OCI-LY7 (cell line): ENCODE measurements around the gene YWHAQ. TPM values are rescaled to one million over a fixed set of nuclear protein-coding genes. Genes with fewer than 3 reads are reported as not detected.

Experiments used
- BruUV-seq: library from RNA; stranded (reverse); fragments of 400-500 nt; replicated peaks from 2 replicates; lab custom pipeline; 2021; lab: Mats Ljungman, UMichigan
- CTCF ChIA-PET: fragments of 300-600 bp; sonication (Branson Sonifier 250); formaldehyde crosslinking; loops from one replicate; lab custom pipeline; 2022; ENCODE audit warnings: antibody characterized with exemption; ENCODE audit not compliant: unreplicated experiment; lab: Charles Lee
- POLR2A ChIA-PET: fragments of 300-600 bp; sonication (Branson Sonifier 250); formaldehyde crosslinking; loops from one replicate; lab custom pipeline; 2022; ENCODE audit warnings: antibody characterized with exemption; lab: Charles Lee
- DNase-seq: peaks from one replicate; pipeline ENCODE4 v3.0.0-alpha.2; 2015; ENCODE audit warnings: low spot score
- H2AFZ ChIP-seq: fragments of 200-600 bp; sonication (generic), shearing (Covaris generic); 2 replicates; pipeline ENCODE4 v1.6.1; 2014; ENCODE audit warnings: mild to moderate bottlenecking, antibody characterized with exemption, low read length, moderate library complexity
- H3K27ac ChIP-seq: fragments of 200-600 bp; sonication (generic); 2 replicates; pipeline ENCODE4 v1.5.1; 2014; ENCODE audit warnings: mixed run types, low read depth, mild to moderate bottlenecking, moderate library complexity, low read length, inconsistent platforms; ENCODE audit not compliant: poor library complexity, severe bottlenecking
- H3K36me3 ChIP-seq: fragments of 200-600 bp; sonication (generic); 2 replicates; pipeline ENCODE4 v1.6.1; 2014; ENCODE audit warnings: mild to moderate bottlenecking, antibody characterized with exemption, low read length, moderate library complexity, mixed read lengths; ENCODE audit not compliant: insufficient read depth
- H3K4me1 ChIP-seq: fragments of 200-600 bp; sonication (generic); 2 replicates; pipeline ENCODE4 v1.5.1; 2014; ENCODE audit warnings: mild to moderate bottlenecking, low read length; ENCODE audit not compliant: insufficient read depth, poor library complexity, severe bottlenecking
- H3K4me2 ChIP-seq: fragments of 200-600 bp; sonication (generic); 2 replicates; pipeline ENCODE4 v1.6.1; 2014; ENCODE audit warnings: mild to moderate bottlenecking, low read length
- H3K4me3 ChIP-seq: fragments of 200-600 bp; sonication (generic); 2 replicates; pipeline ENCODE4 v1.5.1; 2014; ENCODE audit warnings: mild to moderate bottlenecking, low read depth, low read length; ENCODE audit not compliant: poor library complexity, severe bottlenecking
- H3K79me2 ChIP-seq: fragments of 200-600 bp; sonication (generic); 2 replicates; pipeline ENCODE4 v1.6.1; 2016; ENCODE audit warnings: low read depth, mild to moderate bottlenecking, low read length, moderate library complexity, mixed read lengths; ENCODE audit not compliant: insufficient read depth
- H3K9me2 ChIP-seq: fragments of 200-600 bp; sonication (generic); 2 replicates; pipeline ENCODE4 v1.6.1; 2016; ENCODE audit warnings: mild to moderate bottlenecking, low read length, mixed read lengths; ENCODE audit not compliant: insufficient read depth
- H3K9me3 ChIP-seq: fragments of 200-600 bp; sonication (generic); 2 replicates; pipeline ENCODE4 v1.6.1; 2014; ENCODE audit warnings: mild to moderate bottlenecking, mixed run types, low read length, mixed read lengths
- H4K20me1 ChIP-seq: fragments of 200-600 bp; sonication (generic); 2 replicates; pipeline ENCODE4 v1.6.1; 2014; ENCODE audit warnings: mild to moderate bottlenecking, antibody characterized with exemption, low read length, moderate library complexity, mixed read lengths; ENCODE audit not compliant: insufficient read depth
- EZH2phosphoT487 ChIP-seq: fragments of 200-600 bp; sonication (generic); IDR thresholded peaks from 2 replicates; pipeline ENCODE4 v1.6.1; 2018; ENCODE audit warnings: low read depth, borderline replicate concordance, mild to moderate bottlenecking, mixed run types, antibody characterized with exemption, low read length, moderate library complexity, mixed read lengths
- intact Hi-C: fragments of 100-400 bp; cut with micrococcal nuclease; formaldehyde crosslinking; loops from one replicate; pipeline ENCODE4 v1.10.0; 2022; ENCODE audit not compliant: unreplicated experiment
- total RNA-seq, 2 experiments: library from RNA; depleted of rRNA in 1 of 2; stranded (reverse); fragments of >200 nt in 1 of 2; shearing (Covaris generic) in 1 of 2; gene quantifications; 2 replicates each; pipeline ENCODE4 v1.2.3, GENCODE V29; 2014 to 2022
- TF ChIP-seq, protein P1 (sequence below): fragments of 200-600 bp; sonication (generic); conservative IDR thresholded peaks from 2 replicates; pipeline ENCODE4 v1.5.1; 2014; ENCODE audit warnings: mild to moderate bottlenecking, antibody characterized with exemption, low read length, moderate library complexity, mixed read lengths

Gene YWHAQ
- total RNA-seq, 2 experiments from 2014 or later: 181 to 252 TPM

DNA sequence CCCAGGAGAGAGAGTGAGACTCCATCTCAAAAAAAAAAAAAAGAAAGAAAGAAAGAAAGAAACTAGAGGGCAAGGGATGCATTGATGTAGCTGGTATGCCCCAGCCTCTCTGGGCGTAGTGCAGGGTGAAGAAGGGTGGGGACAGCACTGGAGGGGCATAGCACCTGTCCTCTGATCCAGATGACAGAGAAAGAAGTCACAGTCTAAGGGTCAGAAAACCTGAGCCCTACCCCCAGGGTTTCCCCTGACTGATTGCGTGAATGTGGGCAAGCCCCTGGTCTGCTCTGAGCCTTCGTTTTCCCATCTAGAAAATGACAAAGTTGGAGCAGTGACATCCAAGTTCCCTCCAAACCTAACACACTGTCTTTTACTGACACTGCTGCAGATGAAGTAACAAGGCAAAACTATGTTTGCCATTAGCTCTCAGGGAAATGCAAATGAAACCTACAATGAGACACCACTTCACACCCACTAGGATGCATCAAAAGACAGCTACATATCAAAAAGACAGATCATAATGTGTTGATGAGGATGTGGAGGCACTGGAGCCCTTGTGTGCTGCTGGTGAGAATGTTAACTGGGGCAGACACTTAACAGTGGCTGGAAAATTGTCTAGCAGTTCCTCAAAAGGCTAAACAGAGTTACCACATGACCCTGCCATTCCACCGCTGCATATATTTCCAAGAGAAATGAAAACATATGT, 19.5 kb upstream of the YWHAQ start:
- ChIA-PET CTCF (no interaction called here), POLR2A (no interaction called here)
- intact Hi-C loops: no loop called here
- Histone ChIP-seq H3K79me2 (no peaks in the 10 kb centered on the region), H4K20me1 (no peaks in the 10 kb centered on the region), H3K27ac (no peak overlapping the region), H2AFZ (no peak overlapping the region), H3K4me1 (no peaks in the 10 kb centered on the region), H3K4me3 (no peak overlapping the region), H3K36me3 (no peaks in the 10 kb centered on the region), H3K9me3 (no peaks in the 10 kb centered on the region), H3K9me2 (no peaks in the 10 kb centered on the region), H3K4me2 (no peak overlapping the region)
- no peak for DNase-seq
- BruUV-seq: no TSS peak
- TF ChIP-seq, protein P1, sequence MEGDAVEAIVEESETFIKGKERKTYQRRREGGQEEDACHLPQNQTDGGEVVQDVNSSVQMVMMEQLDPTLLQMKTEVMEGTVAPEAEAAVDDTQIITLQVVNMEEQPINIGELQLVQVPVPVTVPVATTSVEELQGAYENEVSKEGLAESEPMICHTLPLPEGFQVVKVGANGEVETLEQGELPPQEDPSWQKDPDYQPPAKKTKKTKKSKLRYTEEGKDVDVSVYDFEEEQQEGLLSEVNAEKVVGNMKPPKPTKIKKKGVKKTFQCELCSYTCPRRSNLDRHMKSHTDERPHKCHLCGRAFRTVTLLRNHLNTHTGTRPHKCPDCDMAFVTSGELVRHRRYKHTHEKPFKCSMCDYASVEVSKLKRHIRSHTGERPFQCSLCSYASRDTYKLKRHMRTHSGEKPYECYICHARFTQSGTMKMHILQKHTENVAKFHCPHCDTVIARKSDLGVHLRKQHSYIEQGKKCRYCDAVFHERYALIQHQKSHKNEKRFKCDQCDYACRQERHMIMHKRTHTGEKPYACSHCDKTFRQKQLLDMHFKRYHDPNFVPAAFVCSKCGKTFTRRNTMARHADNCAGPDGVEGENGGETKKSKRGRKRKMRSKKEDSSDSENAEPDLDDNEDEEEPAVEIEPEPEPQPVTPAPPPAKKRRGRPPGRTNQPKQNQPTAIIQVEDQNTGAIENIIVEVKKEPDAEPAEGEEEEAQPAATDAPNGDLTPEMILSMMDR: no peak
- no peak for TF ChIP-seq EZH2phosphoT487

DNA sequence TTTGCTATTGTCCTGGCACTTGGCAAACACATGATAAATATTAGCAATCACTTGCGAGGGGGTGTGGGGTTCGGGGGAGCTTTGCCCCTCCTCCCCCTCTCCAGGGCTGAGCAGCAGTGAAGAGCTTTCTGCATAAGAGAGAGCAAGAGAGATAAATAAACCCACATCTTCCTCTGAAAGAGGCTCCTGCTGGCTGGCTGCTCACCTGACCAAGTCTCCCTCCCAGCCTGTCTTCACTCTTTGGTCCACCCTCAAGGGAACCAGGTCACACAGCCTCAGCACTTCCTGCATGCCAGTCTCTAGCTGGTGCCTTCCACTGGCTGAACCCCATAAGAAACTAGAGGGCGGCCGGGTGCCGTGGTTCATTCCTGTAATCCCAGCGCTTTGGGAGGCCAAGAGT, 18.5 kb upstream of the YWHAQ start:
- Histone ChIP-seq H3K9me2 (no peaks in the 10 kb centered on the region), H3K9me3 (no peaks in the 10 kb centered on the region), H3K79me2 (no peaks in the 10 kb centered on the region), H3K4me1 (no peaks in the 10 kb centered on the region), H3K36me3 (no peaks in the 10 kb centered on the region), H3K4me3 (no peak overlapping the region), H3K4me2 (no peak overlapping the region), H4K20me1 (no peaks in the 10 kb centered on the region), H2AFZ (no peak overlapping the region), H3K27ac (no peak overlapping the region)
- no peak for DNase-seq
- no TSS peak for BruUV-seq
- intact Hi-C loops: no loop called here
- ChIA-PET CTCF (no interaction called here), POLR2A (no interaction called here)
- TF ChIP-seq EZH2phosphoT487: no peak
- TF ChIP-seq, protein P1: no peak

DNA sequence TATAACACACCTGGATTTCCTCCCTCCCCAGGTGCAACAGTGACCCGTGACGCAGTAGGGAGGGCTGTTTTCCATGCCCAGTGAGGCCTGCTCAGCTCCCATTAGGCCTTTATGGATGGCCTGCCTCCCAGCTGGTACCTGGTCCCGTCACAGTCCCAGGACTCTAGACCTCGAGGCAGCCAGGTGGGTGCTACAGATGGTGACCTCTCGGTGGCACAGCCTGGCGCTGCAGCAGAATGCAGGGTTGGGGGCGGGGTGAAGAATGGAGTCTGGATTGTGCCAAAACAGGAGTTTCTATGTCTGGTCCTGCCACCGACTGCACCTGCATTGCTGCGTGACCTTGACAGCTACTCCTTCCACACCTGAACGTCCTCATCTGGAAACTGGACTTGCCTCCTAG, 18.0 kb upstream of the YWHAQ start:
- Histone ChIP-seq H3K4me2 (no peak overlapping the region), H3K79me2 (no peaks in the 10 kb centered on the region), H3K4me1 (no peaks in the 10 kb centered on the region), H3K4me3 (no peak overlapping the region), H4K20me1 (no peaks in the 10 kb centered on the region), H3K9me2 (no peaks in the 10 kb centered on the region), H3K9me3 (no peaks in the 10 kb centered on the region), H2AFZ (no peak overlapping the region), H3K27ac (no peak overlapping the region), H3K36me3 (no peaks in the 10 kb centered on the region)
- BruUV-seq: no TSS peak
- TF ChIP-seq, protein P1: no peak
- no peak for TF ChIP-seq EZH2phosphoT487
- ChIA-PET CTCF (no interaction called here), POLR2A (no interaction called here)
- intact Hi-C loops: no loop called here
- DNase-seq: no peak
